Measurements from ENCODE around the gene FBXL15.

FBXL15 gene

GRCh38 chr10:102457591-102458150, 37.0 kb downstream of the FBXL15 start:
- no peak overlapping the region for H3K9ac ChIP-seq (ENCODE audit: low read depth, low read length)
- H3K36me3 ChIP-seq (ENCODE audit: insufficient read depth, low read length) = no peaks in the 10 kb centered on the region; the same call in 1 of the 2 replicates
- peaks cover 36% of the 10 kb centered on the region for H3K4me1 ChIP-seq (ENCODE audit: insufficient read depth, low read length)
- H3K9me3 ChIP-seq (ENCODE audit: control insufficient read depth, insufficient read depth, low read length) = no peaks in the 10 kb centered on the region; the same call in 1 of the 2 replicates

GRCh38 chr10:102458656-102459055, 38.0 kb downstream of the FBXL15 start:
- Histone ChIP-seq H3K4me1 (ENCODE audit: insufficient read depth, low read length) (peaks cover 38% of the 10 kb centered on the region), H3K36me3 (ENCODE audit: insufficient read depth, low read length) (no peaks in the 10 kb centered on the region; the same call in 1 of the 2 replicates), H3K9me3 (ENCODE audit: control insufficient read depth, insufficient read depth, low read length) (no peaks in the 10 kb centered on the region), H3K9ac (ENCODE audit: low read depth, low read length) (no peak overlapping the region)

- peak overlapping the region; percentile 35; the same call in 1 of the 2 replicates for H3K9ac ChIP-seq (ENCODE audit: low read depth, low read length)
- H3K36me3 ChIP-seq (ENCODE audit: insufficient read depth, low read length) = no peaks in the 10 kb centered on the region; the same call in 1 of the 2 replicates
- H3K9me3 ChIP-seq (ENCODE audit: control insufficient read depth, insufficient read depth, low read length) = no peaks in the 10 kb centered on the region
- H3K4me1 ChIP-seq (ENCODE audit: insufficient read depth, low read length) = peaks cover 32% of the 10 kb centered on the region
These were observed 40.2 kb downstream of the FBXL15 start for GRCh38 chr10:102460836-102461186.

GRCh38 chr10:102461187-102462054, 40.8 kb downstream of the FBXL15 start:
- H3K36me3 ChIP-seq (ENCODE audit: insufficient read depth, low read length) = no peaks in the 10 kb centered on the region; the same call in 1 of the 2 replicates

GRCh38 chr10:102462512-102463054, 41.9 kb downstream of the FBXL15 start:
- no peaks in the 10 kb centered on the region for H3K9me3 ChIP-seq (ENCODE audit: control insufficient read depth, insufficient read depth, low read length)
- peak overlapping the region; percentile 45; the same call in 1 of the 2 replicates for H3K9ac ChIP-seq (ENCODE audit: low read depth, low read length)
- no peaks in the 10 kb centered on the region for H3K36me3 ChIP-seq (ENCODE audit: insufficient read depth, low read length)
- H3K4me1 ChIP-seq (ENCODE audit: insufficient read depth, low read length) = peaks cover 24% of the 10 kb centered on the region

More at GRCh38 chr10:102461187-102462054, 40.8 kb downstream of the FBXL15 start:
- peak overlapping the region; percentile 58 for H3K9ac ChIP-seq (ENCODE audit: low read depth, low read length)
- H3K4me1 ChIP-seq (ENCODE audit: insufficient read depth, low read length) = peaks cover 27% of the 10 kb centered on the region
- no peaks in the 10 kb centered on the region for H3K9me3 ChIP-seq (ENCODE audit: control insufficient read depth, insufficient read depth, low read length)

GRCh38 chr10:102463983-102464382, 43.3 kb downstream of the FBXL15 start:
- Histone ChIP-seq H3K36me3 (ENCODE audit: insufficient read depth, low read length) (no peaks in the 10 kb centered on the region), H3K9ac (ENCODE audit: low read depth, low read length) (peak overlapping the region; percentile 45; the same call in 1 of the 2 replicates), H3K9me3 (ENCODE audit: control insufficient read depth, insufficient read depth, low read length) (no peaks in the 10 kb centered on the region), H3K4me1 (ENCODE audit: insufficient read depth, low read length) (peaks cover 24% of the 10 kb centered on the region)

- peaks cover 22% of the 10 kb centered on the region for H3K4me1 ChIP-seq (ENCODE audit: insufficient read depth, low read length)
- H3K36me3 ChIP-seq (ENCODE audit: insufficient read depth, low read length) = no peaks in the 10 kb centered on the region
These were observed 44.8 kb downstream of the FBXL15 start for GRCh38 chr10:102465466-102465865.

GRCh38 chr10:102467318-102467717, 46.7 kb downstream of the FBXL15 start:
- no peak overlapping the region for H3K9ac ChIP-seq (ENCODE audit: low read depth, low read length)

More at GRCh38 chr10:102465466-102465865, 44.8 kb downstream of the FBXL15 start:
- Histone ChIP-seq H3K9ac (ENCODE audit: low read depth, low read length) (no peak overlapping the region), H3K9me3 (ENCODE audit: control insufficient read depth, insufficient read depth, low read length) (no peaks in the 10 kb centered on the region)

GRCh38 chr10:102467971-102468438, 47.4 kb downstream of the FBXL15 start:
- Histone ChIP-seq H3K4me1 (ENCODE audit: insufficient read depth, low read length) (peaks cover 6% of the 10 kb centered on the region; the same call in 1 of the 2 replicates), H3K9ac (ENCODE audit: low read depth, low read length) (no peak overlapping the region; the same call in 1 of the 2 replicates), H3K36me3 (ENCODE audit: insufficient read depth, low read length) (no peaks in the 10 kb centered on the region), H3K9me3 (ENCODE audit: control insufficient read depth, insufficient read depth, low read length) (no peaks in the 10 kb centered on the region)

More at GRCh38 chr10:102467318-102467717, 46.7 kb downstream of the FBXL15 start:
- H3K9me3 ChIP-seq (ENCODE audit: control insufficient read depth, insufficient read depth, low read length) = no peaks in the 10 kb centered on the region
- peaks cover 12% of the 10 kb centered on the region for H3K4me1 ChIP-seq (ENCODE audit: insufficient read depth, low read length)
- H3K36me3 ChIP-seq (ENCODE audit: insufficient read depth, low read length) = no peaks in the 10 kb centered on the region

GRCh38 chr10:102468683-102469082, 48.0 kb downstream of the FBXL15 start:
- Histone ChIP-seq H3K9me3 (ENCODE audit: control insufficient read depth, insufficient read depth, low read length) (no peaks in the 10 kb centered on the region), H3K36me3 (ENCODE audit: insufficient read depth, low read length) (no peaks in the 10 kb centered on the region), H3K4me1 (ENCODE audit: insufficient read depth, low read length) (peaks cover 3% of the 10 kb centered on the region; the same call in 1 of the 2 replicates), H3K9ac (ENCODE audit: low read depth, low read length) (no peak overlapping the region)

- H3K4me1 ChIP-seq (ENCODE audit: insufficient read depth, low read length) = no peaks in the 10 kb centered on the region; the same call in 1 of the 2 replicates
- no peaks in the 10 kb centered on the region for H3K36me3 ChIP-seq (ENCODE audit: insufficient read depth, low read length)
- no peak overlapping the region for H3K9ac ChIP-seq (ENCODE audit: low read depth, low read length)
- no peaks in the 10 kb centered on the region for H3K9me3 ChIP-seq (ENCODE audit: control insufficient read depth, insufficient read depth, low read length)
These were observed 50.2 kb downstream of the FBXL15 start for GRCh38 chr10:102470579-102471546.
